Astrocyte of the cerebellum (primary cell): ENCODE results near the gene KIF1A.
"Not testable (repeated sequence)": the region's sequence is repeated elsewhere in the genome, so short reads cannot be mapped to it uniquely, and the experiment has no call there.

Source experiments
- DNase-seq: peaks from one replicate; pipeline ENCODE4 v3.0.0-alpha.2; 2011; ENCODE audit warnings: low read depth
- H3K4me3 ChIP-seq: 2 replicates; pipeline ENCODE4 v1.5.1; 2011; ENCODE audit warnings: mild to moderate bottlenecking, low read depth, low read length, moderate library complexity
- CTCF ChIP-seq: IDR thresholded peaks from 2 replicates; pipeline ENCODE4 v1.5.1; 2012; ENCODE audit warnings: low read length, low read depth, moderate library complexity, mild to moderate bottlenecking; ENCODE audit errors: missing control alignments
- in situ Hi-C: cut with HindIII; loops from 2 replicates; pipeline ENCODE4 v1.10.0; 2017; ENCODE audit warnings: low sequenced_read_pairs

KIF1A gene

GRCh38 chr2:240783819-240784621 lies 36.0 kb downstream of the KIF1A start:
- no peak overlapping the region for H3K4me3 ChIP-seq
- in situ Hi-C loops, result no loop called here
- no peak for DNase-seq
- TF ChIP-seq CTCF, result no peak

GRCh38 chr2:240782886-240783818 lies 36.9 kb downstream of the KIF1A start:
- in situ Hi-C loops, result no loop called here
- DNase-seq, result no peak
- H3K4me3 ChIP-seq, result no peak overlapping the region
- TF ChIP-seq CTCF, result no peak

GRCh38 chr2:240782221-240782885 lies 37.7 kb downstream of the KIF1A start:
- no peak for DNase-seq
- TF ChIP-seq CTCF, result no peak
- in situ Hi-C loops, result no loop called here
- H3K4me3 ChIP-seq, result no peak overlapping the region

GRCh38 chr2:240781471-240782220 lies 38.4 kb downstream of the KIF1A start:
- in situ Hi-C loops, result no loop called here
- no peak for DNase-seq
- no peak overlapping the region for H3K4me3 ChIP-seq
- no peak for TF ChIP-seq CTCF

- TF ChIP-seq CTCF, result no peak
- no peak for DNase-seq
- H3K4me3 ChIP-seq, result no peak overlapping the region
- in situ Hi-C loops, result no loop called here
Observed at GRCh38 chr2:240780023-240780700, 39.9 kb downstream of the KIF1A start.

GRCh38 chr2:240779250-240779832 lies 40.7 kb downstream of the KIF1A start:
- DNase-seq, H3K4me3 ChIP-seq, in situ Hi-C loops: not testable (repeated sequence)
